Left ventricle myocardium inferior (tissue), 1 donor: ENCODE results near the gene AGAP1. TPM values are rescaled to one million over a fixed set of nuclear protein-coding genes. Genes with fewer than 3 reads are reported as not detected.

Experiments used
- DNase-seq: peaks from one replicate; pipeline ENCODE4 v3.0.0-alpha.2; 2020
- H3K27ac ChIP-seq: fragments of 200-600 bp; replicated peaks from 2 replicates; pipeline ENCODE4 v1.8.0; 2021
- H3K27me3 ChIP-seq: fragments of 200-600 bp; 2 replicates; pipeline ENCODE4 v1.8.0; 2021; ENCODE audit warnings: low read depth
- H3K36me3 ChIP-seq: fragments of 200-600 bp; 2 replicates; pipeline ENCODE4 v1.8.0; 2021
- H3K4me1 ChIP-seq: fragments of 200-600 bp; 2 replicates; pipeline ENCODE4 v1.8.0; 2021
- H3K4me3 ChIP-seq: fragments of 200-600 bp; 2 replicates; pipeline ENCODE4 v1.8.0; 2021; ENCODE audit warnings: mild to moderate bottlenecking, moderate library complexity
- H3K9me3 ChIP-seq: fragments of 200-600 bp; replicated peaks from 2 replicates; pipeline ENCODE4 v1.8.0; 2021
- intact Hi-C: fragments of 100-400 bp; cut with micrococcal nuclease; formaldehyde crosslinking; loops from one replicate; pipeline ENCODE4 v1.11.0; 2022
- total RNA-seq: library from RNA; stranded (reverse); fragmentation: NEBNext Ultra II Directional; extraction: Animal tissue kit (Norgen Biotek cat#: 25700); gene quantifications from one replicate; pipeline ENCODE4 v1.2.1, GENCODE V29; 2021
- TF ChIP-seq, protein P1 (sequence below): fragments of 200-600 bp; IDR thresholded peaks from 2 replicates; pipeline ENCODE4 v1.8.0; 2021; ENCODE audit warnings: antibody characterized with exemption, mild to moderate bottlenecking, borderline replicate concordance
- donor health status: DM: no; HTN: yes; CAD: no; lungs with severe emphysema.

AGAP1 gene
- total RNA-seq, 1 donor from 2014 or later, result 18.1 TPM

DNA sequence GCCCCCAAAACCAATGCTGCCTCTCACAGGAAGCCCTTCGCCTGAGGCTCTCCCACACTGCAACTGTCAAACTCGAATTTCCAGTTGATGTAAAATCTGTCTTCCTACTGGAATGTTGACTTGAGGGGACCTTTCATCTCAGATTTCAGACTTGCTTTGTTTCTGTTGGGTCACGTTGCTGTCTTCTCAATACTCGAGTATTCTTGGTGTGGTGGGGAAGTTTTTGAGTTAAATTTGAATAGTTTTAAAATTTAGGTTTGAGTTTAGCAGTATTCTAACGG is 50.8 kb downstream of the AGAP1 start:
- DNase-seq, result no peak
- H3K36me3 ChIP-seq, result no peaks in the 10 kb centered on the region
- H3K27me3 ChIP-seq, result no peaks in the 10 kb centered on the region
- H3K9me3 ChIP-seq, result no peaks in the 10 kb centered on the region
- peaks cover 21% of the 10 kb centered on the region for H3K4me1 ChIP-seq
- no peak overlapping the region for H3K27ac ChIP-seq
- H3K4me3 ChIP-seq, result no peak overlapping the region
- TF ChIP-seq, protein P1, sequence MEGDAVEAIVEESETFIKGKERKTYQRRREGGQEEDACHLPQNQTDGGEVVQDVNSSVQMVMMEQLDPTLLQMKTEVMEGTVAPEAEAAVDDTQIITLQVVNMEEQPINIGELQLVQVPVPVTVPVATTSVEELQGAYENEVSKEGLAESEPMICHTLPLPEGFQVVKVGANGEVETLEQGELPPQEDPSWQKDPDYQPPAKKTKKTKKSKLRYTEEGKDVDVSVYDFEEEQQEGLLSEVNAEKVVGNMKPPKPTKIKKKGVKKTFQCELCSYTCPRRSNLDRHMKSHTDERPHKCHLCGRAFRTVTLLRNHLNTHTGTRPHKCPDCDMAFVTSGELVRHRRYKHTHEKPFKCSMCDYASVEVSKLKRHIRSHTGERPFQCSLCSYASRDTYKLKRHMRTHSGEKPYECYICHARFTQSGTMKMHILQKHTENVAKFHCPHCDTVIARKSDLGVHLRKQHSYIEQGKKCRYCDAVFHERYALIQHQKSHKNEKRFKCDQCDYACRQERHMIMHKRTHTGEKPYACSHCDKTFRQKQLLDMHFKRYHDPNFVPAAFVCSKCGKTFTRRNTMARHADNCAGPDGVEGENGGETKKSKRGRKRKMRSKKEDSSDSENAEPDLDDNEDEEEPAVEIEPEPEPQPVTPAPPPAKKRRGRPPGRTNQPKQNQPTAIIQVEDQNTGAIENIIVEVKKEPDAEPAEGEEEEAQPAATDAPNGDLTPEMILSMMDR, result no peak
- intact Hi-C loops, result no loop called here

DNA sequence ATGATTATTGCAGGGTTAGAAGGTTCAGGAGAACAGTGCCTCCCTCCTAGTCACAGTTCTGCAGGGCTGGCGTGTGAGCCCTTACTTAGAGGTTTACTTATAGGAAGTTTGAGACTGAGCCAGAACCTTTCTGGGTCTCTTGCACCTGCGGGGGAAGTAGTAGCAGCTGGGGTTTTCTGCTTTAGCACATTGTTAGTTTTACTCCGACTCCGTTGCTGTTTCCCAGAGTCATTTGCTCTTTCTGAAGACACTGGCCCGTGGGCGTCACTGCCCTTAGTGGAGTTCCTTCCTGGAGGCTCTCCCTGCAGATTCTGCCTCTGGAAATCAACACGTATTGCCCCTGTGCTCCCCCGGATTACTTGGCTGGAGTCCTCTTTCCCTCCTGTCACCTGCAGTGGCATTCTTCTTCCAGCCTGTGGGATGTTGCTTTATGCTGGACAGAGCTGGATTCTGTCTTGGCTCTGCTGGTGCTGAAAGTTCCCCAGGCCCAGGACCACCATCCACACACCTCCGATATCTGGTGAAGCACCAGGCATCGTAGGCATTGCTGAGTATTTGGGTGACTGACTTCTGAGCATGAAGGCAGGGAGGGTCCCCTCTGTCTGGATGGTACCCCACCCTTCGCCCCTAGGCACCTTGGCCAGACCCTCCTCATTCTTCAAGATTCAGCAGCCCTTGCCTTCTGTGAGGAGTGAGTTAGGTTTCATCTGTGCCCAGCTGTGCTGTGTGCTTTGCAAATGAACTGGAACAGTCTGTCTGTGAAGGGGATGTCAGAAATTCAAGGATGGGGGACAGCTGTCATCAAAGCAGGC is 51.7 kb downstream of the AGAP1 start:
- DNase-seq, result no peak
- Histone ChIP-seq H3K4me3 (no peak overlapping the region), H3K36me3 (no peaks in the 10 kb centered on the region), H3K4me1 (peaks cover 21% of the 10 kb centered on the region), H3K27ac (no peak overlapping the region), H3K27me3 (no peaks in the 10 kb centered on the region), H3K9me3 (no peaks in the 10 kb centered on the region)
- intact Hi-C loops, result no loop called here
- TF ChIP-seq, protein P1, result no peak

DNA sequence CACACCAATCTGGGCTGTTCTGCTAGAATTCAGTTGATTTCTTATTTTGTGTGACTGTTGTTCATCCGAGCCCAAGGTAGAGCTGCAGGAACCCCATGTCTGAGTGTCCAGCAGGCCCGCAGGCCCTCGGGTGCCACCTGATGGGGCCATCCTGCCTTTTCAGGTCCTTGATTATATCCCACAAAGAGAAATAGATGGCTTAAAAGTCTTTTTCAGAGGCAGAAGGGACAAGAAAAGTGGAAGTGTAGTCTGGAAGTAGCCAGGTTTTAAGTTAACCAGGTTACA is 52.2 kb downstream of the AGAP1 start:
- Histone ChIP-seq H3K27ac (no peak overlapping the region), H3K4me3 (no peak overlapping the region), H3K9me3 (no peaks in the 10 kb centered on the region), H3K4me1 (peaks cover 21% of the 10 kb centered on the region), H3K27me3 (no peaks in the 10 kb centered on the region), H3K36me3 (no peaks in the 10 kb centered on the region)
- no peak for DNase-seq
- TF ChIP-seq, protein P1, result no peak
- intact Hi-C loops, result no loop called here

DNA sequence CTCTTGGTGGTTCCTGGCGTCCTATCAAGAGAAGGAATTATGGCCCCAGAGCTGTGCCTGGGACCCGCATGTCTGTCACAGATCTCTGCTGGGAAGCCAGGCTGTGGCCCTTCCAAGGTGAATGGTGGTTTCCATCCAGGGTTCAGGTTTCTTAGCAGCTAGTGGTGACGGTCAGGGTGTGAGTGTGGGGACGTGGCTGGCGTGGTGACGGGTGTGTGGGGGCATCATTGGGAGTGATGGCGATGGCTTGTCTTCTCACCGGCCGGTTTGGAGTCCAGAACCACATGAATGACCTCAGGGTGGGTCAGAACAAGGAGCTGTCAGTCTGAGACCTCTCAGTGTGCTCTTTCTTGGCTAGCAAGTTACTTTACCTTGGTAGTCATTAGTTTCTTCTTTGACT is 52.6 kb downstream of the AGAP1 start:
- Histone ChIP-seq H3K36me3 (no peaks in the 10 kb centered on the region), H3K4me1 (peaks cover 24% of the 10 kb centered on the region), H3K27ac (no peak overlapping the region), H3K4me3 (no peak overlapping the region), H3K27me3 (no peaks in the 10 kb centered on the region), H3K9me3 (no peaks in the 10 kb centered on the region)
- DNase-seq, result no peak
- intact Hi-C loops, result no loop called here
- TF ChIP-seq, protein P1, result no peak

DNA sequence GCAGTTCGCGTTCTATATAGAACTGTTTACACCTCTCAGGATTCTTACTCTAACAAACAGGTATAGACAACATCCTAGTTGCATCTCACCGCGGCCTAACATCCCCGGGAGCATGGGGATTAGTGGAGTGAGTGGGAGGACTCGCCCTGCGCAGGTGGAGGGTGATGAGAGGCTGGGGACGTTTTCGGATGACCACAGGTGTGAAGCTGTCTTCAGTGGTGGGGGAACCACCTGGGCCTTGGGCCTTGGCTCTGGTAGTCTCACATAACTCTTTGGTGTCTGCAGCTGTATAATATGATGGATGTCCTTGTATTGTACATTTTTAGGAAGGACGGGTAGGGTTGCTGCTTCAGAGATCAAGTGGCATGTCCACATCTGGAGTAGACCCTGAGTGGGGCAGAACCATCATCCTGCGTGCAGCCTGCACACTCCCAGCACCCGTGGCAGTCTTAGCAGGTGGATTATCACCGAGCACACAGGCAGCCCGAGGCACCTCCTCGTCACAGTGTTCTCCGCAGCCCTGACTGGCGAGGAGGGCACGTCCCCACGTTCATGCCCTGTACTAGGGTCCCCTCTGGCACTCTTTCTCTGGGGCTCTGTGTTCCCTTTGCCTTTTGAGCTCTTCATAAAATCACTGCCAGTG is 56.0 kb downstream of the AGAP1 start:
- DNase-seq, result no peak
- Histone ChIP-seq H3K9me3 (no peaks in the 10 kb centered on the region), H3K27ac (no peak overlapping the region), H3K27me3 (no peaks in the 10 kb centered on the region), H3K36me3 (no peaks in the 10 kb centered on the region), H3K4me3 (no peak overlapping the region), H3K4me1 (peaks cover 45% of the 10 kb centered on the region)
- intact Hi-C loops, result no loop called here
- TF ChIP-seq, protein P1, result no peak
